Tibial nerve (tissue), 4 donors: ENCODE measurements around the gene ANKH. TPM values are rescaled to one million over a fixed set of nuclear protein-coding genes. Genes with fewer than 3 reads are reported as not detected.

Experiments used
- DNase-seq, 2 donors: peaks; one replicate each; pipeline ENCODE4 v3.0.0-alpha.2; 2019; ENCODE audit warnings: low spot score in 2 of 2
- H3K27ac ChIP-seq, 4 donors: fragments of 200-600 bp; sonication (generic) in 3 of 4; one replicate each; pipeline ENCODE4 v1.5.1; 2017 to 2019; ENCODE audit warnings: mild to moderate bottlenecking in 1 of 4
- H3K27me3 ChIP-seq, 2 donors: fragments of 200-600 bp; sonication (generic) in 1 of 2; one replicate each; pipeline versions ENCODE4 v1.5.1 to v1.6.0; 2017 to 2019
- H3K36me3 ChIP-seq, 3 donors: fragments of 200-600 bp; sonication (generic); one replicate each; pipeline ENCODE4 v1.5.1; 2018 to 2019
- H3K4me1 ChIP-seq, 4 donors: fragments of 200-600 bp; sonication (generic) in 3 of 4; one replicate each; pipeline ENCODE4 v1.5.1; 2017 to 2019
- H3K4me3 ChIP-seq, 4 donors: fragments of 200-600 bp; sonication (generic) in 3 of 4; one replicate each; pipeline ENCODE4 v1.5.1; 2017 to 2019; ENCODE audit warnings: mild to moderate bottlenecking in 1 of 4, moderate library complexity in 1 of 4
- H3K9me3 ChIP-seq, 4 donors: fragments of 200-600 bp; sonication (generic) in 3 of 4; one replicate each; pipeline ENCODE4 v1.5.1; 2017 to 2019
- EP300 ChIP-seq, 2 donors: sonication (generic); formaldehyde crosslinking; IDR thresholded peaks; one replicate each; pipeline ENCODE4 v1.6.1; 2017; ENCODE audit warnings: antibody characterized with exemption in 2 of 2, mild to moderate bottlenecking in 1 of 2
- POLR2A ChIP-seq, 2 donors: fragments of 450-650 bp; IDR thresholded peaks; one replicate each; pipeline ENCODE4 v1.6.1; 2017; ENCODE audit warnings: antibody characterized with exemption in 2 of 2, mild to moderate bottlenecking in 2 of 2, moderate library complexity in 2 of 2
- WGBS, 2 donors: methylation state at CpG; one replicate each; pipeline ENCODE4 v1.1.5; 2018; 5-methylcytosine and 5-hydroxymethylcytosine counted together
- total RNA-seq, 4 donors: library from RNA; depleted of rRNA; stranded (reverse); fragments of >200 nt; gene quantifications; one replicate each; pipeline ENCODE4 v1.1.0, GENCODE V29; 2016
- TF ChIP-seq, protein P1 (sequence below), 5 experiments: fragments of 200-600 bp in 3 of 5; fragments of 450-650 bp in 2 of 5; sonication (generic) in 3 of 5; IDR thresholded peaks; one replicate each; pipeline ENCODE4 v1.5.1; 2016 to 2019; ENCODE audit warnings: antibody characterized with exemption in 5 of 5, mild to moderate bottlenecking in 3 of 5, moderate library complexity in 2 of 5

Gene ANKH
- total RNA-seq, 4 donors from 2014 or later = 45.7 to 77.9 (median 46.6) TPM

DNA sequence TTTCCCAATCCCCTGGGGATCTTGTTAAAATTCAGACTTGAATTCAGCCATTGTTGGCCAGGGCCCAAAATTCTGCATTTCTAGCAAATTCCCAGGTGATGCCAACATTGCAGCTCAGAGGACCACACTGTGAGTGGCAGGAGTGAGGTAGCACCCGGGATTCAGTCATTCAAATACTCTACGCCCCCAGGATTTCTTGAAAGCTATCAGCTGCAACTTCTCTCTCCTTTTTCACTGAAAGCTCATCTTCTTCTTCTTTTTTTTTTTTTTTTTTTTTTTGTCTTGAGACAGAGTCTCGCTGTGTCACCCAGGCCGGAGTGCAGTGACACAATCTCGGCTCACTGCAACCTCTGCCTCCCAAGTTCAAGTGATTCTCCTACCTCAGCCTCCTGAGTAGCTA, 19.3 kb upstream of the ANKH start:
- WGBS, 2 donors = 87 to 94% methylated on average over 5 of the region's 5 CpGs
- no peak for DNase-seq
- Histone ChIP-seq H3K27ac (no peak overlapping the region), H3K27me3 (no peaks in the 10 kb centered on the region), H3K9me3 (no peaks in the 10 kb centered on the region), H3K4me1 (no peaks in the 10 kb centered on the region), H3K36me3 (no peaks in the 10 kb centered on the region), H3K4me3 (no peak overlapping the region)
- TF ChIP-seq, protein P1, sequence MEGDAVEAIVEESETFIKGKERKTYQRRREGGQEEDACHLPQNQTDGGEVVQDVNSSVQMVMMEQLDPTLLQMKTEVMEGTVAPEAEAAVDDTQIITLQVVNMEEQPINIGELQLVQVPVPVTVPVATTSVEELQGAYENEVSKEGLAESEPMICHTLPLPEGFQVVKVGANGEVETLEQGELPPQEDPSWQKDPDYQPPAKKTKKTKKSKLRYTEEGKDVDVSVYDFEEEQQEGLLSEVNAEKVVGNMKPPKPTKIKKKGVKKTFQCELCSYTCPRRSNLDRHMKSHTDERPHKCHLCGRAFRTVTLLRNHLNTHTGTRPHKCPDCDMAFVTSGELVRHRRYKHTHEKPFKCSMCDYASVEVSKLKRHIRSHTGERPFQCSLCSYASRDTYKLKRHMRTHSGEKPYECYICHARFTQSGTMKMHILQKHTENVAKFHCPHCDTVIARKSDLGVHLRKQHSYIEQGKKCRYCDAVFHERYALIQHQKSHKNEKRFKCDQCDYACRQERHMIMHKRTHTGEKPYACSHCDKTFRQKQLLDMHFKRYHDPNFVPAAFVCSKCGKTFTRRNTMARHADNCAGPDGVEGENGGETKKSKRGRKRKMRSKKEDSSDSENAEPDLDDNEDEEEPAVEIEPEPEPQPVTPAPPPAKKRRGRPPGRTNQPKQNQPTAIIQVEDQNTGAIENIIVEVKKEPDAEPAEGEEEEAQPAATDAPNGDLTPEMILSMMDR (IDR thresholded peaks at IDR 0.05) = no peak
- TF ChIP-seq EP300 (IDR thresholded peaks at IDR 0.05) = no peak
- TF ChIP-seq POLR2A (IDR thresholded peaks at IDR 0.05) = no peak

DNA sequence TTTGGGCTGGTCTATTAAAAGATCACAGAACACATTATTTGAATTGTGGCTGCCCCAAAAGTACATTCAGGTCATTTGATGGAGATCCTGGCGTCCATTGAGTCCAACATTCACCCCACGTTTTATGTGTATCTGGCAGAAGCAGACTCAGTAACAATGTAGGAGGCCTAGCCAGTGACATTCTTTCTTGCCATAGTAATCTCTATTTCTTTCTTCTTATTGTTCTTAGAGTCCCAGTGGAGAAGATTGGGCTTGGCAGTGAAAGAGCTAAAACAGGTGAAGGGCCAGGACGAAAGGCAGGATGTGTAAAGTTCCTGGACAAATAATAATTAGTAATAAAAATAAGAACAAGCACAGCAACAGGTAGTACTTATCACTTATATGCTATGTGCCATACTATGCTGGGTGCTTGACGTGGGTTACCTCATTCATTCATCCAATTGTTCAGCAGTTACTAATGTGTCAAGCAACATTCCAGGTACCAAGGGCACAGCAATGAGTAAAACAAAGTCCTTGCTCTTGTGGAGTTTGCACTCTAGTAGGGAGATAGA, 12.6 kb upstream of the ANKH start:
- Histone ChIP-seq H3K27me3 (no peaks in the 10 kb centered on the region), H3K4me1 (no peaks in the 10 kb centered on the region), H3K27ac (no peak overlapping the region), H3K36me3 (no peaks in the 10 kb centered on the region), H3K9me3 (no peaks in the 10 kb centered on the region), H3K4me3 (no peak overlapping the region)
- WGBS, 2 donors = 71 to 74% methylated on average over 4 of the region's 4 CpGs
- DNase-seq = no peak
- no peak for TF ChIP-seq EP300 (IDR thresholded peaks at IDR 0.05)
- no peak for TF ChIP-seq POLR2A (IDR thresholded peaks at IDR 0.05)
- TF ChIP-seq, protein P1 (IDR thresholded peaks at IDR 0.05) = no peak

DNA sequence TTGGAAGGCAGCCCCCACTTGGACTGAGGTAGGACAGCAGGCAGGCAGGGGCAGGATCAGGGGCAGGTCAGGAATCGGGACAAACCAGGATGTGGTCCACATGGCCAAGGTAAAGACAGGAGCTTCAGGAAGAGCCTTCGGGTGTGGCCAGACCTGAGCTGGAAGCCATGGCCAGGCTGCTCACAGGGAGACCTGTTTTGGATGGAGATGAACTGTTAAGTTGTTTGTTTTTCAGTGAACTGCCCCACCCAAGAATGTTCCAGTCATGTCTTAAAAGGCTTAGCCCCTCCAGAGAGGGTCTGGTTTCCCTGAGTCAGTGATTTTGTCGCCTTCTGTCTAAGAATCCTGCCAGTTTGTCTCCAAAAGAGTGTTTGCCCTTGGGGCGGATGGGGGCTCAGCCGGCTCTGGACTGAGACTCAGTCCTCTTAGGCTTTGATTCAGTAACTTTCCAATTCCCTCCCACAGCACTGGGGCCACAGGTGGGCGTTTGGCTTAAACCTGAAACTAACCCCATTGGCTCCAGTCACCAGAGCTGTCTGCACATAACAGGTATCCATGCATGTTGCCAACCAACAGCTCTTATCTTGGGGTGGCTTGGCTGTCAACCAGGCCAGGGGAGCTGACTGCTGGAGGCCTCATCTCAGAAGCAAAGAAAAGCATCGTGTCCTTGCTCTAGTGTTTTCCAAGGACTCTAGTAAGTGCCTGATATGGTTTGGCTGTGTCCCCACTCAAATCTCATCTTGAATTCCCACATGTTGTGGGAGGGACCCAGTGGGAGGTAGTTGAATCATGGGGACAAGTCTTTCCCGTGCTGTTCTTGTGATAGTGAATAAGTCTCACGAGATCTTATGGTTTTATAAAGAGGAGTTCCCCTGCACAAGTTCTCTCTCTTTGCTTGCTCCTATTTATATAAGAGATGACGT, 11.3 kb upstream of the ANKH start:
- Histone ChIP-seq H3K9me3 (no peaks in the 10 kb centered on the region), H3K27me3 (no peaks in the 10 kb centered on the region), H3K27ac (no peak overlapping the region), H3K4me1 (no peaks in the 10 kb centered on the region), H3K4me3 (no peak overlapping the region), H3K36me3 (no peaks in the 10 kb centered on the region)
- TF ChIP-seq, protein P1 (IDR thresholded peaks at IDR 0.05) = no peak
- TF ChIP-seq POLR2A (IDR thresholded peaks at IDR 0.05) (no peak), EP300 (IDR thresholded peaks at IDR 0.05) (no peak)
- 80 to 91% methylated on average over 10 of the region's 10 CpGs for WGBS, 2 donors
- no peak for DNase-seq

DNA sequence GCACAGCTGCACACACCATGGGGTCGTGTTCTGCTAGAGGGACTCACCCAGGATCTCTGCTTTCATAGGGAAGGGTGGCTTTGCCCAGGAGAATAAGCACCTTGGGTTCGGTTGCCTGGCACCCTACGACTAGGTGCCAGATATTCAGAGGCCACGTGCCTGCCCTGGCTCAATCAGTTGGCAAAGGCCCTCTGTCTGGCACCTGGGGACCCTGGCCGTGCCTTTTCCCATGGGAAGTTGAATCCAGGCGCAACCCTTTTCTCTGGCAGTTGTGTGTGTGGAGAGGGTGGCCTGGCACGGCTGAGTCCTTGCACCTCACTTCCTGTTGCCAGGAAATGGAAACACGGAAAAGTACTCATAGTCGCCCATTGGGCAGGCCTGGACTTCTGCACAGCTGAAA, 10.2 kb upstream of the ANKH start:
- Histone ChIP-seq H3K4me3 (no peak overlapping the region), H3K27ac (no peak overlapping the region), H3K36me3 (no peaks in the 10 kb centered on the region), H3K4me1 (no peaks in the 10 kb centered on the region), H3K27me3 (no peaks in the 10 kb centered on the region), H3K9me3 (no peaks in the 10 kb centered on the region)
- WGBS, 2 donors = 84 to 92% methylated on average over 8 of the region's 9 CpGs
- TF ChIP-seq POLR2A (IDR thresholded peaks at IDR 0.05) = no peak
- no peak for TF ChIP-seq EP300 (IDR thresholded peaks at IDR 0.05)
- TF ChIP-seq, protein P1 (IDR thresholded peaks at IDR 0.05) = no peak
- no peak for DNase-seq

DNA sequence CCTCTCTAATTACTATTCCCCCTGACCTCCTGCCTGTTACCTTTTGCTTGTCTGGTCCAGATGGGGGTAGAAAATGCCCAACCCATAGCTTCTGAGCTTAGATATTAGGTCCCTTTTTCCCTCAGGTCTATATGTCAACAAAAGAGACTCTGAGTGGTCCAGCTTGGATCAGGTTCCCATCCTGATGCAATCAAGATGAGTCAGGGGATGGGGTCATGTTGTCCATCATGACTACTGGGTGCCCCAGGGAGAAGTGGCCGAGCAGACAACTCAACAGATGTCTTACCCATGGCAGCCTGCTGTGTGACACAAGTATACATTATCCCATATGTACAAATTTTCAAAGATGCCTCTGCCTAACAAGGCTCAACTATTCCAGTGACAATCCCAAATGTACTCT, 9.1 kb upstream of the ANKH start:
- no peak overlapping the region for H3K4me3 ChIP-seq
- no peaks in the 10 kb centered on the region for H3K4me1 ChIP-seq
- no peaks in the 10 kb centered on the region for H3K36me3 ChIP-seq
- WGBS, 2 donors = 73 to 89% methylated on average over 1 of the region's 1 CpG
- TF ChIP-seq EP300 (IDR thresholded peaks at IDR 0.05) (no peak), POLR2A (IDR thresholded peaks at IDR 0.05) (no peak)
- TF ChIP-seq, protein P1 (IDR thresholded peaks at IDR 0.05) = no peak
- H3K9me3 ChIP-seq = no peaks in the 10 kb centered on the region
- DNase-seq = no peak
- H3K27me3 ChIP-seq = no peaks in the 10 kb centered on the region
- H3K27ac ChIP-seq = no peak overlapping the region
